Activated naive CD8-positive, alpha-beta T cell treated with anti-CD3 and anti-CD28 coated beads, Interleukin-2, amount 50 U/mL, for 24 hours (primary cell): ENCODE data around the gene PPP4C.
"Not testable (repeated sequence)": the region's sequence is repeated elsewhere in the genome, so short reads cannot be mapped to it uniquely, and the experiment has no call there.

Source experiments
- ATAC-seq: fragments of 150-1000 bp; cut with Tn5 transposase; one replicate; pipeline ENCODE4 v1.10.0; 2021
- DNase-seq: peaks from one replicate; pipeline ENCODE4 v3.0.0; 2021
- H3K27ac Mint-ChIP-seq: one replicate; pipeline ENCODE4 v1.8.0; 2021; ENCODE audit warnings: mild to moderate bottlenecking, mixed read lengths
- H3K27me3 Mint-ChIP-seq: one replicate; pipeline ENCODE4 v1.8.0; 2021; ENCODE audit warnings: mixed read lengths
- H3K36me3 Mint-ChIP-seq: one replicate; pipeline ENCODE4 v1.8.0; 2021; ENCODE audit warnings: low read depth, mixed read lengths
- H3K4me1 Mint-ChIP-seq: one replicate; pipeline ENCODE4 v1.8.0; 2021; ENCODE audit warnings: mixed read lengths
- H3K4me3 Mint-ChIP-seq: one replicate; pipeline ENCODE4 v1.8.0; 2021; ENCODE audit warnings: mild to moderate bottlenecking, moderate library complexity, mixed read lengths
- H3K9me3 Mint-ChIP-seq: one replicate; pipeline ENCODE4 v1.8.0; 2021; ENCODE audit warnings: mixed read lengths

The PPP4C gene

GRCh38 chr16:30115238-30115637, 39.4 kb downstream of the PPP4C start:
- Mint-ChIP-seq H3K9me3 (no peaks in the 10 kb centered on the region), H3K27me3 (no peaks in the 10 kb centered on the region), H3K4me1 (peaks cover 8% of the 10 kb centered on the region), H3K27ac (no peak overlapping the region), H3K4me3 (no peak overlapping the region), H3K36me3 (peaks cover 3% of the 10 kb centered on the region)
- ATAC-seq (no peak), DNase-seq (no peak)

GRCh38 chr16:30116291-30117207, 40.8 kb downstream of the PPP4C start:
- no peak for ATAC-seq
- no peak overlapping the region for H3K27ac Mint-ChIP-seq
- H3K27me3 Mint-ChIP-seq = no peaks in the 10 kb centered on the region
- no peak for DNase-seq
- H3K4me3 Mint-ChIP-seq = no peak overlapping the region
- H3K9me3 Mint-ChIP-seq = no peaks in the 10 kb centered on the region
- H3K4me1 Mint-ChIP-seq = peaks cover 13% of the 10 kb centered on the region
- peaks cover 3% of the 10 kb centered on the region for H3K36me3 Mint-ChIP-seq

GRCh38 chr16:30117768-30118167, 42.0 kb downstream of the PPP4C start:
- Mint-ChIP-seq H3K4me3 (no peak overlapping the region), H3K36me3 (peaks cover 3% of the 10 kb centered on the region), H3K9me3 (no peaks in the 10 kb centered on the region), H3K4me1 (peaks cover 19% of the 10 kb centered on the region), H3K27ac (no peak overlapping the region), H3K27me3 (no peaks in the 10 kb centered on the region)
- ATAC-seq (no peak), DNase-seq (no peak)

- H3K4me1 Mint-ChIP-seq = peaks cover 20% of the 10 kb centered on the region
These were observed 43.6 kb downstream of the PPP4C start for GRCh38 chr16:30119428-30119827.

GRCh38 chr16:30120340-30121105, 44.7 kb downstream of the PPP4C start:
- no peak for ATAC-seq
- no peaks in the 10 kb centered on the region for H3K9me3 Mint-ChIP-seq

More at GRCh38 chr16:30119428-30119827, 43.6 kb downstream of the PPP4C start:
- no peak for ATAC-seq
- Mint-ChIP-seq H3K4me3 (no peak overlapping the region), H3K27ac (no peak overlapping the region), H3K9me3 (no peaks in the 10 kb centered on the region), H3K36me3 (peaks cover 3% of the 10 kb centered on the region), H3K27me3 (no peaks in the 10 kb centered on the region)
- no peak for DNase-seq

GRCh38 chr16:30121741-30122571, 46.2 kb downstream of the PPP4C start:
- DNase-seq = no peak
- Mint-ChIP-seq H3K4me1 (peaks cover 25% of the 10 kb centered on the region), H3K27ac (peak overlapping the region; percentile 76), H3K4me3 (peak overlapping the region; percentile 82), H3K36me3 (peaks cover 3% of the 10 kb centered on the region), H3K27me3 (no peaks in the 10 kb centered on the region), H3K9me3 (no peaks in the 10 kb centered on the region)
- ATAC-seq = no peak

More at GRCh38 chr16:30120340-30121105, 44.7 kb downstream of the PPP4C start:
- Mint-ChIP-seq H3K4me3 (no peak overlapping the region), H3K27ac (no peak overlapping the region), H3K27me3 (no peaks in the 10 kb centered on the region), H3K36me3 (peaks cover 3% of the 10 kb centered on the region), H3K4me1 (peaks cover 19% of the 10 kb centered on the region)
- no peak for DNase-seq

- Mint-ChIP-seq H3K27ac (peak overlapping the region; percentile 76), H3K36me3 (peaks cover 3% of the 10 kb centered on the region), H3K27me3 (no peaks in the 10 kb centered on the region), H3K4me3 (peak overlapping the region; percentile 82), H3K9me3 (no peaks in the 10 kb centered on the region), H3K4me1 (peaks cover 28% of the 10 kb centered on the region)
- DNase-seq (peak; percentile 18), ATAC-seq (peak; percentile 34)
These were observed 46.9 kb downstream of the PPP4C start for GRCh38 chr16:30122604-30123160.

GRCh38 chr16:30124985-30125379, 49.2 kb downstream of the PPP4C start:
- H3K27me3 Mint-ChIP-seq = no peaks in the 10 kb centered on the region
- H3K9me3 Mint-ChIP-seq = no peaks in the 10 kb centered on the region
- DNase-seq (no peak), ATAC-seq (no peak)
- peaks cover 24% of the 10 kb centered on the region for H3K4me1 Mint-ChIP-seq
- no peaks in the 10 kb centered on the region for H3K36me3 Mint-ChIP-seq
- H3K27ac Mint-ChIP-seq = no peak overlapping the region
- no peak overlapping the region for H3K4me3 Mint-ChIP-seq

GRCh38 chr16:30125690-30126089, 49.9 kb downstream of the PPP4C start:
- H3K4me3 Mint-ChIP-seq, H3K27me3 Mint-ChIP-seq, DNase-seq, H3K36me3 Mint-ChIP-seq, H3K9me3 Mint-ChIP-seq, H3K27ac Mint-ChIP-seq, ATAC-seq: not testable (repeated sequence)
- H3K4me1 Mint-ChIP-seq = peaks cover 25% of the 10 kb centered on the region

GRCh38 chr16:30127993-30128392, 52.2 kb downstream of the PPP4C start:
- Mint-ChIP-seq H3K9me3 (no peaks in the 10 kb centered on the region), H3K4me1 (peaks cover 15% of the 10 kb centered on the region), H3K4me3 (no peak overlapping the region), H3K27me3 (no peaks in the 10 kb centered on the region), H3K36me3 (no peaks in the 10 kb centered on the region), H3K27ac (no peak overlapping the region)
- DNase-seq (no peak), ATAC-seq (no peak)

GRCh38 chr16:30131869-30132475, 56.2 kb downstream of the PPP4C start:
- H3K36me3 Mint-ChIP-seq = no peaks in the 10 kb centered on the region

GRCh38 chr16:30132591-30132990, 56.8 kb downstream of the PPP4C start:
- ATAC-seq = no peak
- Mint-ChIP-seq H3K36me3 (no peaks in the 10 kb centered on the region), H3K27me3 (no peaks in the 10 kb centered on the region), H3K27ac (no peak overlapping the region), H3K4me3 (no peak overlapping the region), H3K9me3 (no peaks in the 10 kb centered on the region), H3K4me1 (peaks cover 4% of the 10 kb centered on the region)
- DNase-seq = no peak

More at GRCh38 chr16:30131869-30132475, 56.2 kb downstream of the PPP4C start:
- Mint-ChIP-seq H3K27me3 (no peaks in the 10 kb centered on the region), H3K4me3 (no peak overlapping the region), H3K9me3 (no peaks in the 10 kb centered on the region), H3K4me1 (peaks cover 6% of the 10 kb centered on the region), H3K27ac (peak overlapping the region; percentile 23)
- DNase-seq = no peak
- no peak for ATAC-seq
